Tibial artery (tissue), 4 donors: ENCODE data around the gene TSPAN18.

Experiments
- DNase-seq, 2 donors: peaks; one replicate each; pipeline ENCODE4 v3.0.0-alpha.2; 2019
- H3K27ac ChIP-seq, 2 donors: fragments of 200-600 bp; sonication (generic) in 1 of 2; 1 replicate in 1 of 2; 2 replicates in 1 of 2; pipeline ENCODE4 v1.5.1; 2018 to 2019; ENCODE audit warnings: mild to moderate bottlenecking in 1 of 2
- H3K27me3 ChIP-seq, 2 donors: fragments of 200-600 bp; sonication (generic) in 1 of 2; one replicate each; pipeline versions ENCODE4 v1.5.1 to v1.6.0; 2016 to 2019
- H3K36me3 ChIP-seq, 3 donors: fragments of 200-600 bp; sonication (generic) in 2 of 3; one replicate each; pipeline ENCODE4 v1.5.1; 2016 to 2019; ENCODE audit warnings: mild to moderate bottlenecking in 2 of 3
- H3K4me1 ChIP-seq, 4 donors: fragments of 200-600 bp; sonication (generic) in 2 of 4; 1 replicate in 3 of 4; 2 replicates in 1 of 4; pipeline ENCODE4 v1.5.1; 2016 to 2019
- H3K4me3 ChIP-seq, 2 donors: fragments of 200-600 bp; sonication (generic) in 1 of 2; 1 replicate in 1 of 2; 2 replicates in 1 of 2; pipeline ENCODE4 v1.5.1; 2018 to 2019; ENCODE audit warnings: mild to moderate bottlenecking in 2 of 2
- H3K9me3 ChIP-seq, 3 donors: fragments of 200-600 bp; sonication (generic) in 1 of 3; one replicate each; pipeline ENCODE4 v1.5.1; 2016 to 2019
- intact Hi-C: fragments of 100-400 bp; cut with DNase I; formaldehyde crosslinking; loops from one replicate; pipeline ENCODE4 v1.15.0; 2023; ENCODE audit warnings: low total_unique reads
- TF ChIP-seq, protein P1 (sequence below), 2 experiments: fragments of 200-600 bp in 1 of 2; fragments of 450-650 bp in 1 of 2; IDR thresholded peaks; one replicate each; pipeline ENCODE4 v1.5.1; 2017 to 2019; ENCODE audit warnings: antibody characterized with exemption in 2 of 2, mild to moderate bottlenecking in 1 of 2, moderate library complexity in 1 of 2

The TSPAN18 gene

DNA sequence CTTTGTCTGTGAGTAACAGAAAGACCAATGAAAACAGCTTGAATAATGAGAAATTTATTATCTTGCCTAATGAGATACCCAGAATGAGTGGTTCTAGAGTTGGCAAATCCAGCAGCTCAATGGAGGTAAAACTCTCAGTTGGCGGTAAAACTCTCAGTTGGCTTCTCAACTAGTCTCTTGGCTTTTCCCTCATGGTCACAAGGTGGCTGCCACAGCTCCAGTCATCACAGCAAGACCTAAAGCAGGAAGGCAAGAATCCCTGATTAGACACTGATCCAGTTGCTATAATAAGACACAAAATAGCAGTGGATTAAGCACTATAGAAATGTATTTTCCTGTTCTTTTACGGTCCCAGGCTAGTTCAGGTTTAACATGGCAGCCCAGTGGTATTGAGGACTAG lies 37.5 kb upstream of the TSPAN18 start:
- TF ChIP-seq, protein P1, sequence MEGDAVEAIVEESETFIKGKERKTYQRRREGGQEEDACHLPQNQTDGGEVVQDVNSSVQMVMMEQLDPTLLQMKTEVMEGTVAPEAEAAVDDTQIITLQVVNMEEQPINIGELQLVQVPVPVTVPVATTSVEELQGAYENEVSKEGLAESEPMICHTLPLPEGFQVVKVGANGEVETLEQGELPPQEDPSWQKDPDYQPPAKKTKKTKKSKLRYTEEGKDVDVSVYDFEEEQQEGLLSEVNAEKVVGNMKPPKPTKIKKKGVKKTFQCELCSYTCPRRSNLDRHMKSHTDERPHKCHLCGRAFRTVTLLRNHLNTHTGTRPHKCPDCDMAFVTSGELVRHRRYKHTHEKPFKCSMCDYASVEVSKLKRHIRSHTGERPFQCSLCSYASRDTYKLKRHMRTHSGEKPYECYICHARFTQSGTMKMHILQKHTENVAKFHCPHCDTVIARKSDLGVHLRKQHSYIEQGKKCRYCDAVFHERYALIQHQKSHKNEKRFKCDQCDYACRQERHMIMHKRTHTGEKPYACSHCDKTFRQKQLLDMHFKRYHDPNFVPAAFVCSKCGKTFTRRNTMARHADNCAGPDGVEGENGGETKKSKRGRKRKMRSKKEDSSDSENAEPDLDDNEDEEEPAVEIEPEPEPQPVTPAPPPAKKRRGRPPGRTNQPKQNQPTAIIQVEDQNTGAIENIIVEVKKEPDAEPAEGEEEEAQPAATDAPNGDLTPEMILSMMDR (IDR thresholded peaks at IDR 0.05): no peak
- no peak for DNase-seq
- Histone ChIP-seq H3K9me3 (no peaks in the 10 kb centered on the region), H3K4me1 (no peaks in the 10 kb centered on the region), H3K36me3 (no peaks in the 10 kb centered on the region), H3K27ac (no peak overlapping the region), H3K4me3 (no peak overlapping the region), H3K27me3 (peaks cover 0 to 21% of the 10 kb centered on the region in 2 donors)
- intact Hi-C loops: no loop called here

DNA sequence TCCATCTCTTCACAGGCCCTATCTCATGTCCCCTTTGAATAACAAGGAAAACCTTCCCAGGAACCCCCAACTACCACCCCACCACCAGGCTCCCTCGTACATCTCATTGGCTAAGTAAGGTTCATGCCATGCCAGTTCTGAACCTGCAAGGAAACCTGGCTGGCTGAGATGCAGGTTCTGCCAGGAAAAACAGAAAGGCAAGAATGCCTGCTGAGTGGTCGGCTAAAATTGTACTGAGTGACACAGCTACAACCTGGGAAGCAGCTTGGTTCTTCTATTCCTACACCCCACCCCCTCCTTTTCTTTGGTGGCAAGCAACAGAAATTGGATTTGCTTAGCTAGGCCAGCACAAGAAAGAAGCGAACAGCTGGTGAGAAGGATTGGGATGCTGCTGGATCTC lies 36.1 kb upstream of the TSPAN18 start:
- intact Hi-C loops: no loop called here
- no peak overlapping the region for H3K27ac ChIP-seq
- TF ChIP-seq, protein P1 (IDR thresholded peaks at IDR 0.05): no peak
- no peaks in the 10 kb centered on the region for H3K36me3 ChIP-seq
- H3K4me1 ChIP-seq: no peaks in the 10 kb centered on the region
- peak in 1 of 2 donors; percentile 25 for DNase-seq
- H3K9me3 ChIP-seq: no peaks in the 10 kb centered on the region
- peaks cover 0 to 12% of the 10 kb centered on the region in 2 donors for H3K27me3 ChIP-seq
- no peak overlapping the region for H3K4me3 ChIP-seq

DNA sequence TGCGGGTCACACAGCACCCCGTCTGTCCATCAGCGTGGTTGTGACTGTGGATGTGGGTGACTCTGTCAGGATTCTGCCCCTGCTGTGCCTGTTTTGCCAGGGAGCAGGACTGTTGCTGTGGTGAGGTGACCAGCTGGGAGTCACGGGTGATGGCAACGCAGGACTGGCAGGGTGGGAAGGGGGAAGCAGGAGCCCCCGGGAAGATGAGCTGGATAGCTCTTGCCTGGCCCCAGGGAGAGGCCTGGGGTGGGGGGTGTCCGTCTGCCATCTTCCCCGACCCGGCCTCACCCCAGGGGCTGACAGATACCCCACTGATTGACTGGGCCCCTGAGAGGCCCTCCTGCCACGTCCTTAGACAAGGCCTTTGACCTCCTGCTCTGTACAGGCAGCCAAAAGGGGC lies 34.3 kb upstream of the TSPAN18 start:
- intact Hi-C loops: no loop called here
- H3K4me1 ChIP-seq: no peaks in the 10 kb centered on the region
- no peak overlapping the region for H3K27ac ChIP-seq
- no peaks in the 10 kb centered on the region for H3K9me3 ChIP-seq
- H3K27me3 ChIP-seq: no peaks in the 10 kb centered on the region
- TF ChIP-seq, protein P1 (IDR thresholded peaks at IDR 0.05): no peak
- no peak for DNase-seq
- H3K4me3 ChIP-seq: no peak overlapping the region
- no peaks in the 10 kb centered on the region for H3K36me3 ChIP-seq

DNA sequence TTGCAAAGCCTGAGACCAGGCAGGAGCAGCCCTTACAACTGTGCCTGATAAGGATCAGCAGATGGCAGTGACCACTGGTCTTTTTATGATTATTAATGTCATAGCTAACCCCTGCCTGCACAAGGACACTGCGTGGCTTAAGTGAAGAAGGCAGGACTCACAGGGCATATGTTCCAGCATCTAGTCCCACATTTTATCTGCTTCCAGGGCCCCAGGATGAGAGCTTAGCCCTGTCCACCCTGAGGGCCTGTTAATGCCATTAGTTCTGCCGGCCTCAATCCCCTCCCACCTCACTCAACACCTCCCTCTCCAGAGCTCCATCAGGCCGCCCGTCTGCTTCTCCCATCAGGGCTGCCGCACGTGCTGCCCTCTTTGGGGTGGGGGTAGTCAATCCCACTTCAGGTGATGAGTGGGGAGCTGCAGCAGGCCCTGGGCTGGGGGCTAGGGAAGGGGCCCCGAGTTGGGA lies 33.1 kb upstream of the TSPAN18 start:
- DNase-seq: no peak
- TF ChIP-seq, protein P1 (IDR thresholded peaks at IDR 0.05): no peak
- Histone ChIP-seq H3K4me3 (no peak overlapping the region), H3K9me3 (no peaks in the 10 kb centered on the region), H3K27me3 (no peaks in the 10 kb centered on the region), H3K27ac (no peak overlapping the region), H3K4me1 (no peaks in the 10 kb centered on the region), H3K36me3 (no peaks in the 10 kb centered on the region)
- intact Hi-C loops: no loop called here

DNA sequence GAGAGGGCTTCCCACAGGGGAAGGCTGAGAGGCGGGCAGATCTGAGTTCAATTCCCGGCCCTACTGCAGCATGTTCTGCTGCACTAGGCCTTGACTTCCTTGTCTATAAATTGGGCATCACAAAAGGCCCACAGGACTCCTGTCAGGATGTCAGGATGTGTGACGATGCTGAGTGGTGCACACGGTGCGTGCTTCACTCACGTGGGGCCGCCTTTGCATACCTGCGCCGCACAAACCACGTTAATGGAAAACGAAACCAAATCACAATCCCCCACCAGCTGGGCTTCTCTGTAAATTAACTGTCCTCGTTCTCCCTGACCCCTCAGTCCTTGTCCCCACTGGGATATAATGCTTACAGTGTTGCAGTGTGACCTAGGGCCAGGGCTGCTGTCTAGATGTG lies 32.3 kb upstream of the TSPAN18 start:
- Histone ChIP-seq H3K36me3 (no peaks in the 10 kb centered on the region), H3K9me3 (no peaks in the 10 kb centered on the region), H3K4me1 (no peaks in the 10 kb centered on the region), H3K4me3 (no peak overlapping the region), H3K27ac (no peak overlapping the region), H3K27me3 (peaks cover 0 to 4% of the 10 kb centered on the region in 2 donors)
- DNase-seq: no peak
- intact Hi-C loops: no loop called here
- TF ChIP-seq, protein P1 (IDR thresholded peaks at IDR 0.05): no peak
